Inflammatory macrophage (primary cell): ENCODE data around the gene ITGA2B.
"Not testable (repeated sequence)": the region's sequence is repeated elsewhere in the genome, so short reads cannot be mapped to it uniquely, and the experiment has no call there.

ENCODE experiments used
- DNase-seq, 2 donors: peaks; one replicate each; pipeline ENCODE4 v3.0.0-alpha.2; 2020 to 2022

Gene ITGA2B

GRCh38 chr17:44368391-44369243, 20.8 kb downstream of the ITGA2B start:
- DNase-seq, result not testable (repeated sequence)

GRCh38 chr17:44367231-44367979, 22.0 kb downstream of the ITGA2B start:
- no peak for DNase-seq

GRCh38 chr17:44365051-44365450, 24.4 kb downstream of the ITGA2B start:
- DNase-seq, result not testable (repeated sequence)

- peak; percentile 49 to 66 for DNase-seq
These were observed 25.8 kb downstream of the ITGA2B start, which contains the start of gene FAM171A2 for GRCh38 chr17:44363613-44364159. Gene FAM171A2, minus strand, starts transcription at chr17:44363853. Its CDS starts 139 bp downstream, at chr17:44363714.

- DNase-seq, result no peak
These were observed 26.4 kb downstream of the ITGA2B start for GRCh38 chr17:44362949-44363612.

- DNase-seq, result no peak
These were observed 26.9 kb downstream of the ITGA2B start for GRCh38 chr17:44362459-44362948.

- no peak for DNase-seq
These were observed 27.9 kb downstream of the ITGA2B start for GRCh38 chr17:44361292-44362260.

- no peak for DNase-seq
These were observed 28.6 kb downstream of the ITGA2B start for GRCh38 chr17:44360826-44361225.

- DNase-seq, result no peak
These were observed 29.3 kb downstream of the ITGA2B start for GRCh38 chr17:44360144-44360533.

- DNase-seq, result no peak
These were observed 29.8 kb downstream of the ITGA2B start for GRCh38 chr17:44359458-44360143.

- no peak for DNase-seq
These were observed 30.4 kb downstream of the ITGA2B start for GRCh38 chr17:44359006-44359405.

- DNase-seq, result no peak
These were observed 31.4 kb downstream of the ITGA2B start for GRCh38 chr17:44358066-44358465.

GRCh38 chr17:44356241-44356640, 33.2 kb downstream of the ITGA2B start:
- no peak for DNase-seq

GRCh38 chr17:44355642-44356099, 33.8 kb downstream of the ITGA2B start:
- no peak for DNase-seq

- no peak for DNase-seq
These were observed 34.6 kb downstream of the ITGA2B start for GRCh38 chr17:44354582-44355561.

GRCh38 chr17:44353672-44354331, 35.6 kb downstream of the ITGA2B start:
- DNase-seq, result peak; percentile 33 to 68

- DNase-seq, result no peak
These were observed 36.4 kb downstream of the ITGA2B start for GRCh38 chr17:44352828-44353671.
